Measurements from ENCODE around the gene NPW.

Gene NPW

DNA sequence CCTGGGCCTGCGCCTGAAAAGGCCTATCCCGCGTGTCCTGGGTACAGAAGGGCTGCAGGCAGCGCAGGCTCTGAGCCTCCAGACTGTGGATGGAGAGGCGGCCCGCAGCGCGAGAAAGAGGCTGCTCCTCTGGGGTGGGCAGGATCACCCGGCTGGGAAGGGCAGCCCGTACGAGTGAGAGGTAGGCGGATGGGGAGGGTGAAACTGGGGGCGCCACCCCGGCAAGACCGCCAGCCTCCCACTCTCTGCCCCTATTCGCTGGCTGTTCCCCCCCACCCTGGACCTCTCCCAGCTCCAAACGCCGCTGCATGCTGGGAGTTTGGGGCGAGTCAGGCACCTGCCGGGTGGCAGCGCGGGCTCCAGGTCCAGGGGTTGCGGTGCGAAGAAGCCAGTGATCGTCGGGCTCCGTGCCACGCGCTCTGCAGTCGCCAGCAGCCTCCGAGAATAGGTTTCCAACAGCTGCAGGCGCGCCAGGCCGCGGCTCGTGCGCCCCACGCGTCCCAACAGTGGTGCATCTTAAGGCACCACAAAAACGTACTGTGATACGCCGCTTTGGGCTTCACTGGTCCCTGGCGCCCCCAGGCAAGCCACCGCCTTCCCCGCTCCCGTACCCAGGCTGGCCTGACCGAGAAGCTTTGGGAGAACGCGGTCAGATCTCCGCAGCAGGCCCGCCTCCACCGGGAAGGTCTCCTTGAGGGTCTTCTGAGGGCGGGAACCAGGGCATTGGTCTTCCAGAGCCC lies 39.4 kb upstream of the NPW start:
- intact Hi-C loops (cut with micrococcal nuclease): no loop called here
- H3K4me3 Mint-ChIP-seq: no peak overlapping the region
- H3K27ac Mint-ChIP-seq: no peak overlapping the region
- H3K9me3 Mint-ChIP-seq: no peaks in the 10 kb centered on the region
- H3K36me3 Mint-ChIP-seq (ENCODE audit: low read depth): peaks cover 46% of the 10 kb centered on the region
- peaks cover 25% of the 10 kb centered on the region for H3K4me1 Mint-ChIP-seq (ENCODE audit: low read depth)
- peaks cover 62% of the 10 kb centered on the region for H3K27me3 Mint-ChIP-seq

DNA sequence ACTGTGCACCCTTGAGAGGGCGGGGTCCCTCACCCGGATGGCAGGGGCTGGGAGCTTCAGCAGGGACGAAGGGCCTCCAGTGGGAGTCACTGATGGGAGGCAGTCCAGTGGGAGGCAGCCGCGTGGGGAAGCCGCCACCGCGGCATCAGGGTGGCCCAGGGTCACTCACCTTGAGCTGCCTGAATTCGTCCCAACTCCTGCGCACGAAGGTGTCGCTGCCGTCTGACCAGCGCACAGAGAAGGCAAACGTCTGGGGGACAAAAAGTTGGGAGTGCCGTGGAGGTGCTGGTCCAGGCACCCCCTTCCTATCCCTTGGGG lies 38.9 kb upstream of the NPW start:
- no peaks in the 10 kb centered on the region for H3K9me3 Mint-ChIP-seq
- H3K27me3 Mint-ChIP-seq: peaks cover 62% of the 10 kb centered on the region
- peaks cover 30% of the 10 kb centered on the region for H3K4me1 Mint-ChIP-seq (ENCODE audit: low read depth)
- peaks cover 46% of the 10 kb centered on the region for H3K36me3 Mint-ChIP-seq (ENCODE audit: low read depth)
- no peak overlapping the region for H3K27ac Mint-ChIP-seq
- no peak overlapping the region for H3K4me3 Mint-ChIP-seq
- intact Hi-C loops (cut with micrococcal nuclease): no loop called here

DNA sequence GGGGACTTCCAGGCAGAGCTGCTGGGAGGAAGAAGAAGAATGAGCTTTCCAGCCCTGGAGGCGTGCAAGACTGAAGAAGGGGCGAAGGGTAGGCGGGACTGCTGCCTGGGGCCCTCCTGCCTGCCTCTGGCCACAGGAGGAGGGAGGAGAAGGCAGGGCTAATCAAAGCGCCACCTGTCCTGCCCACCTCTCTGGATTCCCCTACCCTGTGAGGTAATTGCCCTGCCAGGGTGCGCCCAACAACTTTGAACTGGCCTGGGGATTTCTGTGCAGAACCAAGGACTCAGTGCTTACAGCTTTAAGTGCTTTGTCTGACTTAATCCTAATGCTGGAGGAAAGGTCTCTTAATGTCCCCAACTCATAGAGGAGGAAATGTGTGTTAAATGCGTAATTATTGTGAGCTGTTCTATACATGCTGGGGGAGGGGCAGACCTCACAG lies 38.2 kb upstream of the NPW start, which contains the start of gene NOXO1:
Gene NOXO1, minus strand, starts transcription at position 72 of the 439 bp plus-strand sequence. CDS start 290 bp downstream, outside the sequence.
- H3K27me3 Mint-ChIP-seq: peaks cover 62% of the 10 kb centered on the region
- intact Hi-C loops (cut with micrococcal nuclease): no loop called here
- H3K4me3 Mint-ChIP-seq: no peak within 1 kb of the TSS
- peaks cover 36% of the 10 kb centered on the region for H3K4me1 Mint-ChIP-seq (ENCODE audit: low read depth)
- no peak within 1 kb of the TSS for H3K27ac Mint-ChIP-seq
- H3K36me3 Mint-ChIP-seq (ENCODE audit: low read depth): peaks cover 46% of the 10 kb centered on the region
- H3K9me3 Mint-ChIP-seq: no peaks in the 10 kb centered on the region

DNA sequence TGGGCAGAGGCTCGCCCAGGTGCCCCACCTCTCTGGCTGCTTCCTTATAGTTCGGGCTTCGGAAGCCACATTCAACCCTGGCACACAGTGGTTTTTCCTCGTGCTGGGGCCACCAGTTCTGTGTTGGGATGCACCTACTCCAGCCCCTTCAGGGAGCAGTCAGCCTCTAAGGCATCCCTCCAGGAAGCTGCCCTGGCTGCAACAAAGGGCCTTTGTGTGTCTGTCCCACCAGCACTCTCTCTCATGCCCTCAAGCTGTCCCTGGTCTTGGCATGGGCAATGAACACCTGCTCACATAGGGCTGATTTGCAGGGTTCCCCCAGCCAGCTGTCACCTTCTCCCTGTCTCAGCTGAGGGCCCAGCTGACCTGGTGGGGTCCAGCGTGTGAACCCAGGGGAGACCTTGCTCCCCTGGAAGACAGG lies 37.6 kb upstream of the NPW start:
- H3K9me3 Mint-ChIP-seq: no peaks in the 10 kb centered on the region
- peaks cover 46% of the 10 kb centered on the region for H3K36me3 Mint-ChIP-seq (ENCODE audit: low read depth)
- intact Hi-C loops (cut with micrococcal nuclease): no loop called here
- H3K4me1 Mint-ChIP-seq (ENCODE audit: low read depth): peaks cover 42% of the 10 kb centered on the region
- H3K27me3 Mint-ChIP-seq: peaks cover 66% of the 10 kb centered on the region
- H3K4me3 Mint-ChIP-seq: no peak overlapping the region
- H3K27ac Mint-ChIP-seq: no peak overlapping the region

DNA sequence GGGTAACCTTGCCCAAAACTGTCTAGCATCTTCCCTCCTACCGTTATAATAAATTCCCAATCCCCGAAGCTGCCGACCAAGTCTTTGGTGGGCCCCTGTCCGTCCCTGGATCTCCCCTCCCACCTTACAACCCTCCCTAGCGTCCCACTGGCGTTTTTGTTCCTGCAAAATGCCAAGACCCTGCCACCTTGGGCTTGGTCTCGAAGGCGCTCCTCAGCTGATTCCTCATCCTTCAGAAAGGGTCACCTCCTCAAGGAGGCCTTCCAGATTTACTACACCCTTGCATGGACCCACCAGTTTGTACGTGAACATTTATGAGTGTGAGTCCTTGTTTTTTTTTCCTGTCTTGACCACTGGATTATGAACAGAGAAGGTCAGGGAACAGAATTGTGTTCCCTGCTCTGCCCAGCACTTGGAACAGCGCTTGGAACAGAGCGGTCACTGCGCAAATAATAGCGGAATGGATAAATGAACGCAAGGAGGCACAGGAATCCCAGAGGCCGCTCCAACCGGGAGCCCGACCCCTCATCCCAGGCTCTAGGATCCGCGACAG lies 36.5 kb upstream of the NPW start:
- intact Hi-C loops (cut with micrococcal nuclease): no loop called here

DNA sequence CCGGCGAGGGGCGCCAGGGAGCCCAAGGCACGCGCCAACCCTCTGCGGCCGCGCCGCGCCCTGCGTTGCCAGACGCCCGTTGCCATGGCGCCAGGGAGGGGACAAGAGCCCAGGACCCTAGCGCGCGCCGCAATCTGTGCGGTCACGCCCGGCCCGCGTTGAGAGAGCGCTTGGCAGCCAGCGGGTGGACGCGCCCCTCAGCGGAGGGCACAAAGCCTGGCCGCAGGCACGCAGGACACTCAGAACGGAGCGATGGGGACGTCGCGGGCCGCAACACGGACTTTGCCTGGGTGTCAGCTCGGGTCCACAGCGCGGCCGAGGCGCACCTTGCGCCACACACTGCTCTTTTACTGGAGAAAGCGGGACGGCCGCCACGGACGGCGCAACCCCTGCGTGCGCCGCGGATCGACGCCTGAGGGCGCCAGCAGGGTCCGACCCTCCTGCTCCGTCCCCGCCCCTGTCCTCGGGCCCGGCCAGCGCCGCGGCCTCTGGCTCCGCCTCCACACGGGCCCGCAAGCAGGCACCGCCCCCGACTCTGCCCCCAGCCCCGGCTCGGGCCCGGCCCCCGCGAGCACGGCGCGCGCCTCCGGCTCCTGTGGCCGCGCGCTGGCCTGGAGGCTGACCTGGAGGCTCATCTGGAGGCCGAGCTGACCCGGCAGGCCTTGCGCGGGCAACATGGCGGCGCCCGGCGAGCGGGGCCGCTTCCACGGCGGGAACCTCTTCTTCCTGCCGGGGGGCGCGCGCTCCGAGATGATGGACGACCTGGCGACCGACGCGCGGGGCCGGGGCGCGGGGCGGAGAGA lies 35.8 kb upstream of the NPW start, which contains the start of gene GFER:
Gene GFER, plus strand, starts transcription at position 650 of the 803 bp plus-strand sequence. Its CDS starts 26 bp downstream, at position 676.
- peak within 1 kb of the TSS; percentile 73 for H3K27ac Mint-ChIP-seq
- intact Hi-C loops (cut with micrococcal nuclease): no loop called here
- H3K36me3 Mint-ChIP-seq (ENCODE audit: low read depth): peaks cover 38% of the 10 kb centered on the region
- H3K4me3 Mint-ChIP-seq: peak within 1 kb of the TSS; percentile 79
- peaks cover 39% of the 10 kb centered on the region for H3K4me1 Mint-ChIP-seq (ENCODE audit: low read depth)
- no peaks in the 10 kb centered on the region for H3K9me3 Mint-ChIP-seq
- H3K27me3 Mint-ChIP-seq: peaks cover 62% of the 10 kb centered on the region

More for the DNA sequence above, 36.5 kb upstream of the NPW start:
- peaks cover 42% of the 10 kb centered on the region for H3K4me1 Mint-ChIP-seq (ENCODE audit: low read depth)
- H3K36me3 Mint-ChIP-seq (ENCODE audit: low read depth): peaks cover 44% of the 10 kb centered on the region
- H3K27me3 Mint-ChIP-seq: peaks cover 64% of the 10 kb centered on the region
- H3K9me3 Mint-ChIP-seq: no peaks in the 10 kb centered on the region
- H3K27ac Mint-ChIP-seq: peak overlapping the region; percentile 73
- H3K4me3 Mint-ChIP-seq: peak overlapping the region; percentile 79

DNA sequence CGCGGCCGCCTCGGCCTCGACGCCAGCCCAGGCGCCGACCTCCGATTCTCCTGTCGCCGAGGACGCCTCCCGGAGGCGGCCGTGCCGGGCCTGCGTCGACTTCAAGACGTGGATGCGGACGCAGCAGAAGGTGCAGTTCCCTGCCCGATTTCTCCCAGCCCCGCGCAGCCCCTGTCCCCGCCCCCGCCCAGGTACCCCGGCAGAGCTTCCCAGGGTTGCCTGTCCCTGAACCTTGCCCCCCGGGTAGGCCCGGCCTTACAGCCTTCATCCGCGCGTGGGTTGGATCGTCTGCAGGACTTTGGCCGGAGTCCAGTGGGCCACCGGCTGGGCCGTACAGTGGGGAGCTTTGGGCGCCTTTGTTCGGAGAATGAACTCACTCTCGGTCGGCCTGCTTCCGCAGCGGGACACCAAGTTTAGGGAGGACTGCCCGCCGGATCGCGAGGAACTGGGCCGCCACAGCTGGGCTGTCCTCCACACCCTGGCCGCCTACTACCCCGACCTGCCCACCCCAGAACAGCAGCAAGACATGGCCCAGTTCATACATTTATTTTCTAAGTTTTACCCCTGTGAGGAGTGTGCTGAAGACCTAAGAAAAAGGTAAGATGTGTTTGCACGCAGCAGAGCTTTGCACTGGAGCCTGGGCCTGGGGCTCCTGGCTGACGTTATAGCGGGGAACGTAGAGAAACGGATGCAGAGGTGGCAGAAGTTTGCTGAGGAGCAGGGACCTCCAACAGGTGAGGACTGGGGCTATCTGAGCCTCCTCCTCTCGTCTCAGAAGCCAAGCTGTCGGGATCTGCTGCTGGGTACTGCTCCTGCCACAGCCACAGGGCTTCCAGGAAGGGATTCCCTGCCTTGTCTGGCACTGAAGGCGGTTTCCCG lies 35.0 kb upstream of the NPW start:
- peaks cover 29% of the 10 kb centered on the region for H3K36me3 Mint-ChIP-seq (ENCODE audit: low read depth)
- peak overlapping the region; percentile 73 for H3K27ac Mint-ChIP-seq
- no peaks in the 10 kb centered on the region for H3K9me3 Mint-ChIP-seq
- intact Hi-C loops (cut with micrococcal nuclease): no loop called here
- peaks cover 64% of the 10 kb centered on the region for H3K27me3 Mint-ChIP-seq
- H3K4me1 Mint-ChIP-seq (ENCODE audit: low read depth): peaks cover 37% of the 10 kb centered on the region
- peak overlapping the region; percentile 79 for H3K4me3 Mint-ChIP-seq

DNA sequence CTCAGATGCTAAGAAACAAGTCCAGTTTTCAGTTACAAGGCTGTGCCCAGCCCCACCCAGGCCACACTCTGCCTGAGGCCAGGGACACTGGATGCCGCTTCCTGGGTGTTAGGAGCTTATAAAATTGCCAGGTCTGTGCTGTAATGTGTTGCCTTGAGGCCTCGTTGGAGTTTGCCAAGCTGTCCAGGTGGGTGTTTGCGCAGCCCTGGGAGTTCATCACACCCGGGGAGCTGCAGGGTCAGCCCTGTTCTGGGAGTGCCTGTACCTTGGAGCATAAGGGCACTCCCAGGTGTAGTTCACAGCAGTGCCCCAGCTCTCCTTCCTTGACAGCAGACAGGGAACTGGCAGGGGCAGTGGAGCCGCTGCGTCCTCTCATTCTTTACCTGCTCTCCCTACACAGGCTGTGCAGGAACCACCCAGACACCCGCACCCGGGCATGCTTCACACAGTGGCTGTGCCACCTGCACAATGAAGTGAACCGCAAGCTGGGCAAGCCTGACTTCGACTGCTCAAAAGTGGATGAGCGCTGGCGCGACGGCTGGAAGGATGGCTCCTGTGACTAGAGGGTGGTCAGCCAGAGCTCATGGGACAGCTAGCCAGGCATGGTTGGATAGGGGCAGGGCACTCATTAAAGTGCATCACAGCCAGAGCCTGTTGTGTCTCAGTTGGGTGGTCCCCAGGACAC lies 34.0 kb upstream of the NPW start:
- Mint-ChIP-seq H3K27ac (no peak overlapping the region), H3K27me3 (peaks cover 60% of the 10 kb centered on the region), H3K36me3 (ENCODE audit: low read depth) (peaks cover 29% of the 10 kb centered on the region), H3K9me3 (no peaks in the 10 kb centered on the region), H3K4me1 (ENCODE audit: low read depth) (peaks cover 41% of the 10 kb centered on the region), H3K4me3 (peak overlapping the region; percentile 79)
- intact Hi-C loops (cut with micrococcal nuclease): no loop called here

DNA sequence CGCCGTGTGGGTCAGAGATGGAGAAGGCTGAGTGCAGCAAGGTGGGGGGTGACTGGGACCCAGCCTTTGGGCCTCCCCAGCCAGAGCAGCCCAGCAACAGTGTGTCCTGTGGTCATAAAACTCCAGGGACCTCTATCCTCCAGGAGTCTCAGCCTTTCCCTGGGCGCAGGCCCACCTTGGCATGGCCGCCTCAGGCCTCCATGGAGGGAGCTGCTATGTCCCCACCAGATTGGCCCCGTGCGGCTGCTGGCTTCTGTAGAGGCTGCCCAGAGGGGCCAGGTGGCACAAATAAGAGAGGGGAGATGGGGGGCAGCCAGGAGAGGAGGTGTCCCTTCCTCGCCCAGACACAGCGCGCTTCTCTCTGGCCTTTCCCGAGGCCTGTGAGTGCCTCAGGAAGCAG lies 32.4 kb upstream of the NPW start:
- Mint-ChIP-seq H3K27ac (no peak overlapping the region), H3K9me3 (no peaks in the 10 kb centered on the region), H3K4me1 (ENCODE audit: low read depth) (peaks cover 52% of the 10 kb centered on the region), H3K36me3 (ENCODE audit: low read depth) (peaks cover 29% of the 10 kb centered on the region), H3K27me3 (peaks cover 58% of the 10 kb centered on the region), H3K4me3 (no peak overlapping the region)
- intact Hi-C loops (cut with micrococcal nuclease): no loop called here

DNA sequence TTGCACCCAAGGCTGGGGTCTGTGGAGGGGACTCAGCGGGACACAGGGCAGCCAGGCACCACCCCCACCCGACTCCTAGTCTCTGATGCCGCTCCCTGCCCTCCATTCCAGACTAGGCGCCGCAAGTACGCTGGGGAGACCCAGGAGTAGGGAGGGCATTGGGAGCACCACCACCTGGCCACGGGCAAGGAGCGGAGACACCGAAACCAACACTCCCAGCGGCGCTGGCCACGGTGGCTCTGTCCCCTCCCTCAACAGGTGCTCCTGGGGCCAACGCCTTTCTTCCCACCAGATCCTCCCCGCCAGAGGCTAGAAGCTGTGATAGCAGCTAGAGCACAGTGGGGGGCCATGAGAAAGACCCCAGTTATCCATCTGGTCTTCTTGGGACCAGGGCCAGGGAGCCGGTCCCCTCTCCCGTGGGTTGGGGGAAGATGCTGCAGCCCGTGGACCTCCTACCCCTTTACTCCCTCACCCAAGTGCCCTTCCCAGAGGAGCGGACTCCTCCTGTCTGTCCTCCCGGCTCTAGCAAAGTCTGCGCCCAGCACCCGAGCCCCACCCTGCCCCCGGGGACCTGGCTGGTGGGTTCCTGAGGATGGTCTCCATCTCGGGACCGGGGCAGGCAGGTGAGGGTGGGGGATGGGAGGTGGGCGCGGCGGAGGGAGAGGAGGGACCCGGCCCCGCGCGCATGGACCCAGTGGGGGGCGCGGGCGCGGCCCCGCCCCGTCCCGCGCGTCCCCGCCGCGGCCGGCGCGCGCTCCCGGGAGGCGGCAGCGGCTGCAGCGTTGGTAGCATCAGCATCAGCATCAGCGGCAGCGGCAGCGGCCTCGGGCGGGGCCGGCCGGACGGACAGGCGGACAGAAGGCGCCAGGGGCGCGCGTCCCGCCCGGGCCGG lies 30.1 kb upstream of the NPW start, which contains the start of gene SYNGR3:
Gene SYNGR3, plus strand, starts transcription at position 762 of the 892 bp plus-strand sequence. CDS start 133 bp downstream, outside the sequence.
- H3K27ac Mint-ChIP-seq: peak within 1 kb of the TSS; percentile 43
- peak within 1 kb of the TSS; percentile 40 for H3K4me3 Mint-ChIP-seq
- H3K9me3 Mint-ChIP-seq: no peaks in the 10 kb centered on the region
- intact Hi-C loops (cut with micrococcal nuclease): no loop called here
- peaks cover 40% of the 10 kb centered on the region for H3K4me1 Mint-ChIP-seq (ENCODE audit: low read depth)
- H3K36me3 Mint-ChIP-seq (ENCODE audit: low read depth): peaks cover 29% of the 10 kb centered on the region
- peaks cover 52% of the 10 kb centered on the region for H3K27me3 Mint-ChIP-seq

DNA sequence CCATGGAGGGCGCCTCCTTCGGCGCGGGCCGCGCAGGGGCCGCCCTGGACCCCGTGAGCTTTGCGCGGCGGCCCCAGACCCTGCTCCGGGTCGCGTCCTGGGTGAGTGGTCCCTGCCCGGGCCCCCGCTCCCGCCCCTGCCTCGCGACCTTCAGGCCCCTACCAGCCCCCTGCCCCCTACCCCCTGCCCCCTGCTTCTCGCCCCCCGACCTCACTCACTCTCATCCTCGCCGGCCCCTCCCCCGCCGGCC lies 29.6 kb upstream of the NPW start:
- Mint-ChIP-seq H3K4me1 (ENCODE audit: low read depth) (peaks cover 34% of the 10 kb centered on the region), H3K36me3 (ENCODE audit: low read depth) (peaks cover 29% of the 10 kb centered on the region), H3K27me3 (peaks cover 52% of the 10 kb centered on the region), H3K27ac (no peak overlapping the region), H3K4me3 (peak overlapping the region; percentile 40), H3K9me3 (no peaks in the 10 kb centered on the region)
- intact Hi-C loops (cut with micrococcal nuclease): no loop called here

DNA sequence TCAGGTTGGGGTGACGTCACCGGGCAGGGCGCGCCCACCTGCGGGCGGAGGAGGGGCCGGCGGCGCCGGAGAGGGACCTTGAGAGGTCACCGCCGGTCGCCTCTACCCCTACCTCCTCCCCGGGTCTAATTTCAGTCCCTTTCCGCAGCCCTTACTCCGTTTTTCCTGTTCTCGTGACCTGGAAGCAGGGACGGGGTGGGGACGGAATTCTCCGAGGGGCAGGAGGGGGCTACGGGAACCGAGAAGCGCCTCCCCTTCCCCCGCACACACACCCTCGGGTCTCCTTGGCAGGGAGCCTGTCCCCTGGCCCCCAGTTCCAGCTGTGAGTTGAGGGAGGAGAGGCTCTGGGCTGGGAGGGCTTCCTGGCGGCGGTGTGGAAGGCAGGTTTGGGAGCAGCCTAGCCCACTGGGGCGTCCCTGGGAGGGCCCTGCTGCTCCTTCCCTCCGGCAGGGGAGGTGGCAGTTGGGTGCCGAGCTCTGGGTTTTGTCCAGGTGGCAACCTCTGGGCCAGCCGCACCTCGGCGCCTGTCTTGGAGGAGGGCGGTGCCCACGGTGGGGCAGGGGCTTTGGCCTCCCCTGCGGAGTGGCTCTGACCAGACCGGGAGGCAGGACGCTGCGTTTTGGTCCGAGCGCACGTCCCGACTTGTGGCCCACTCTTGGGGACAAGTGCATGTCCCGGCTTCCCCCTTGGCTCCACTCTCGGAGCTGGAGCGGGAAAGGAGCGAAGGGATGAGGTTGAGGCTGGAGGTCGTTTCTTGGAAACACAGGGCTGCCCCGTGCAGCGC lies 29.0 kb upstream of the NPW start:
- H3K36me3 Mint-ChIP-seq (ENCODE audit: low read depth): peaks cover 24% of the 10 kb centered on the region
- peaks cover 52% of the 10 kb centered on the region for H3K27me3 Mint-ChIP-seq
- no peaks in the 10 kb centered on the region for H3K9me3 Mint-ChIP-seq
- peak overlapping the region; percentile 40 for H3K4me3 Mint-ChIP-seq
- intact Hi-C loops (cut with micrococcal nuclease): no loop called here
- H3K4me1 Mint-ChIP-seq (ENCODE audit: low read depth): peaks cover 29% of the 10 kb centered on the region
- peak overlapping the region; percentile 43 for H3K27ac Mint-ChIP-seq

All from dendritic cell treated with granulocyte-macrophage colony-stimulating factor and Interleukin-4, amounts not matched to agents 40 ng/mL and 50 ng/mL, for 4 days (primary cell).